H1 (cell line): ENCODE results near the gene ATP5F1C. TPM values are rescaled to one million over a fixed set of nuclear protein-coding genes. Genes with fewer than 3 reads are reported as not detected.

Source experiments
- CTCF ChIA-PET: fragments of 300-600 bp; sonication (Branson Sonifier 250); formaldehyde crosslinking; loops from one replicate; lab custom pipeline; 2021; ENCODE audit not compliant: partially characterized antibody; lab: Charles Lee
- POLR2A ChIA-PET: fragments of 300-600 bp; sonication (Branson Sonifier 250); formaldehyde crosslinking; loops from one replicate; lab custom pipeline; 2021; ENCODE audit warnings: inconsistent platforms; ENCODE audit not compliant: partially characterized antibody; lab: Charles Lee
- DNase-seq, 2 experiments: peaks; one replicate each; pipeline versions ENCODE4 v3.0.0 to v3.0.0-alpha.2; 2010 to 2022; ENCODE audit warnings: low spot score in 2 of 2, low read depth in 1 of 2, mixed read lengths in 1 of 2
- FAIRE-seq: peaks from 2 replicates; lab custom pipeline; 2011; peaks lifted over from hg19 to GRCh38; lab: Jason Lieb, UNC
- H2AFZ ChIP-seq: 2 replicates; pipeline ENCODE4 v1.8.1; 2012; ENCODE audit warnings: low read length, inconsistent platforms
- H2AK5ac ChIP-seq: 2 replicates; pipeline ENCODE4 v1.6.1; 2013; ENCODE audit warnings: low read depth, low read length
- H2BK120ac ChIP-seq: replicated peaks from 2 replicates; pipeline ENCODE3; 2013; ENCODE audit warnings: low read depth, low read length, inconsistent platforms
- H2BK12ac ChIP-seq: 2 replicates; pipeline ENCODE4 v1.6.1; 2013; ENCODE audit warnings: low read depth, low read length
- H2BK15ac ChIP-seq: 2 replicates; pipeline ENCODE4 v1.6.1; 2013; ENCODE audit warnings: low read length
- H2BK20ac ChIP-seq: 2 replicates; pipeline ENCODE4 v1.6.1; 2013; ENCODE audit warnings: low read length
- H2BK5ac ChIP-seq: 2 replicates; pipeline ENCODE4 v1.6.1; 2013; ENCODE audit warnings: low read depth, low read length
- H3K14ac ChIP-seq: 2 replicates; pipeline ENCODE4 v1.6.1; 2013; ENCODE audit warnings: inconsistent platforms; ENCODE audit not compliant: insufficient read length
- H3K18ac ChIP-seq: 2 replicates; pipeline ENCODE4 v1.6.1; 2013; ENCODE audit warnings: low read length; ENCODE audit errors: extremely low read depth
- H3K23ac ChIP-seq: 2 replicates; pipeline ENCODE4 v1.6.1; 2013; ENCODE audit warnings: inconsistent platforms; ENCODE audit not compliant: insufficient read length
- H3K23me2 ChIP-seq: 2 replicates; pipeline ENCODE4 v1.6.1; 2013; ENCODE audit warnings: low read depth, low read length
- H3K27ac ChIP-seq: 2 replicates; pipeline ENCODE4 v1.6.1; 2011; ENCODE audit warnings: low read depth, low read length, inconsistent platforms
- H3K27me3 ChIP-seq, 4 experiments: replicated peaks in 1 of 4; 1 replicate in 1 of 4; 2 replicates in 3 of 4; pipeline versions ENCODE4 v1.6.1 to v1.8.1; 2011 to 2013; ENCODE audit warnings: low read length in 3 of 4, mild to moderate bottlenecking in 3 of 4, inconsistent platforms in 2 of 4, mixed read lengths in 2 of 4, moderate library complexity in 1 of 4; ENCODE audit not compliant: control insufficient read depth in 3 of 4, insufficient read depth in 3 of 4; ENCODE audit errors: extremely low read depth in 1 of 4
- H3K36me3 ChIP-seq, 4 experiments: 2 replicates each; pipeline versions ENCODE4 v1.6.1 to v1.8.1; 2011 to 2013; ENCODE audit warnings: mild to moderate bottlenecking in 4 of 4, low read length in 3 of 4, moderate library complexity in 2 of 4, control low read depth in 1 of 4, inconsistent platforms in 1 of 4; ENCODE audit not compliant: insufficient read depth in 4 of 4, control insufficient read depth in 2 of 4
- H3K4ac ChIP-seq: replicated peaks from 2 replicates; pipeline ENCODE3; 2013; ENCODE audit warnings: low read length, low read depth, mixed read lengths, inconsistent platforms; ENCODE audit not compliant: insufficient read length
- H3K4me1 ChIP-seq, 4 experiments: replicated peaks in 1 of 4; 1 replicate in 1 of 4; 2 replicates in 3 of 4; pipeline versions ENCODE4 v1.6.1 to v1.8.1; 2011 to 2013; ENCODE audit warnings: low read length in 3 of 4, inconsistent platforms in 2 of 4, mixed read lengths in 1 of 4; ENCODE audit not compliant: insufficient read depth in 4 of 4, control insufficient read depth in 3 of 4
- H3K4me2 ChIP-seq, 2 experiments: 2 replicates each; pipeline versions ENCODE4 v1.6.1 to v1.8.1; 2011 to 2013; ENCODE audit warnings: low read depth in 2 of 2, low read length in 2 of 2, control low read depth in 1 of 2, inconsistent platforms in 1 of 2, mild to moderate bottlenecking in 1 of 2; ENCODE audit not compliant: insufficient read depth in 1 of 2
- H3K4me3 ChIP-seq, 4 experiments: fragments of 200-600, 300-600 bp in 1 of 4; sonication (generic), shearing (Covaris generic), sonication (Bioruptor Twin) in 1 of 4; 2 replicates each; pipeline versions ENCODE4 v1.5.1 to v1.8.1; 2011 to 2016; ENCODE audit warnings: low read length in 4 of 4, low read depth in 3 of 4, control low read depth in 2 of 4, inconsistent platforms in 2 of 4, mild to moderate bottlenecking in 2 of 4, mixed read lengths in 1 of 4, moderate library complexity in 1 of 4; ENCODE audit not compliant: insufficient read depth in 2 of 4; ENCODE audit errors: extremely low read depth in 1 of 4
- H3K56ac ChIP-seq: replicated peaks from 2 replicates; pipeline ENCODE3; 2013; ENCODE audit warnings: low read depth, mild to moderate bottlenecking, mixed read lengths, low read length, inconsistent platforms; ENCODE audit not compliant: insufficient read length
- H3K79me1 ChIP-seq: 2 replicates; pipeline ENCODE4 v1.6.1; 2013; ENCODE audit warnings: low read depth, low read length, control low read depth
- H3K79me2 ChIP-seq, 2 experiments: 2 replicates each; pipeline versions ENCODE4 v1.6.1 to v1.8.1; 2012 to 2013; ENCODE audit warnings: low read length in 2 of 2, mild to moderate bottlenecking in 2 of 2, inconsistent platforms in 1 of 2; ENCODE audit not compliant: insufficient read depth in 2 of 2, control insufficient read depth in 1 of 2
- H3K9ac ChIP-seq, 4 experiments: replicated peaks in 1 of 4; 1 replicate in 1 of 4; 2 replicates in 3 of 4; pipeline versions ENCODE4 v1.6.1 to v1.8.1; 2011 to 2013; ENCODE audit warnings: low read depth in 3 of 4, low read length in 3 of 4, control low read depth in 2 of 4, mild to moderate bottlenecking in 2 of 4, moderate library complexity in 2 of 4, inconsistent platforms in 1 of 4; ENCODE audit errors: extremely low read depth in 1 of 4
- H3K9me3 ChIP-seq, 2 experiments: 2 replicates each; pipeline versions ENCODE4 v1.6.1 to v1.8.1; 2012 to 2013; ENCODE audit warnings: mild to moderate bottlenecking in 2 of 2, moderate library complexity in 2 of 2, control low read depth in 1 of 2, inconsistent platforms in 1 of 2, low read depth in 1 of 2, low read length in 1 of 2, mixed read lengths in 1 of 2; ENCODE audit not compliant: insufficient read depth in 2 of 2
- H4K20me1 ChIP-seq, 2 experiments: replicated peaks in 1 of 2; 2 replicates each; pipeline versions ENCODE3 to v1.8.1; 2011 to 2013; ENCODE audit warnings: inconsistent platforms in 2 of 2, low read length in 2 of 2, mild to moderate bottlenecking in 1 of 2; ENCODE audit not compliant: insufficient read depth in 2 of 2, control insufficient read depth in 1 of 2
- H4K5ac ChIP-seq: 2 replicates; pipeline ENCODE4 v1.6.1; 2013; ENCODE audit warnings: low read length, low read depth, mixed read lengths, inconsistent platforms; ENCODE audit not compliant: insufficient read length
- H4K8ac ChIP-seq: 2 replicates; pipeline ENCODE4 v1.8.0; 2013; ENCODE audit warnings: mild to moderate bottlenecking, moderate library complexity, low read length, inconsistent platforms; ENCODE audit not compliant: insufficient read depth; ENCODE audit errors: extremely low read depth
- H4K91ac ChIP-seq: replicated peaks from 2 replicates; pipeline ENCODE3; 2013; ENCODE audit warnings: low read length, mixed read lengths, inconsistent platforms; ENCODE audit not compliant: insufficient read length
- BCL11A ChIP-seq, 2 experiments: IDR thresholded peaks; one replicate each; pipeline ENCODE4 v1.6.1; 2011; ENCODE audit warnings: low read depth in 2 of 2, low read length in 2 of 2, mild to moderate bottlenecking in 2 of 2
- RFX5 ChIP-seq: IDR thresholded peaks from 2 replicates; pipeline ENCODE4 v1.6.1; 2011; ENCODE audit warnings: low read depth, low read length, improper control_type of control experiment, borderline replicate concordance
- SP2 ChIP-seq: IDR thresholded peaks from 2 replicates; pipeline ENCODE4 v1.6.1; 2012; ENCODE audit warnings: mild to moderate bottlenecking, low read length, inconsistent platforms
- WGBS, 2 experiments: shearing (Covaris generic) in 1 of 2; methylation state at CpG; one replicate each; pipeline versions ENCODE4 v1.1.6 to v1.1.7; 2013 to 2015; ENCODE audit warnings: low lambda C conversion rate in 2 of 2, mixed read lengths in 2 of 2, inconsistent platforms in 1 of 2, low coverage in 1 of 2, missing lambda C conversion rate in 1 of 2; ENCODE audit not compliant: insufficient replicate concordance in 2 of 2, insufficient coverage in 1 of 2, insufficient read length in 1 of 2; ENCODE audit errors: extremely low coverage in 1 of 2, missing lambda C conversion rate in 1 of 2; 5-methylcytosine and 5-hydroxymethylcytosine counted together
- polyA plus RNA-seq, 7 experiments: library from polyadenylated mRNA; depleted of rRNA in 3 of 7; stranded (reverse) in 5 of 7; unstranded in 2 of 7; fragments of >200 nt in 5 of 7; fragments of 200-250 nt in 2 of 7; gene quantifications; 1 replicate in 5 of 7; 2 replicates in 1 of 7; 4 replicates in 1 of 7; pipeline versions ENCODE4 v1.2.1 to v1.2.3, GENCODE V29; 2011 to 2013; ENCODE audit warnings: missing spikeins in 2 of 7, mixed read lengths in 2 of 7
- total RNA-seq: library from RNA; stranded (reverse); fragmentation: NEBNext Ultra II Directional; extraction: Animal tissue kit (Norgen Biotek cat#: 25700); gene quantifications from 2 replicates; pipeline ENCODE4 v1.2.1, GENCODE V29; 2021

The ATP5F1C gene
- total and polyA plus RNA-seq, 2 of the 8 experiments (the other 6 are each of a cell fraction or from before 2014, with no cell fraction given) = 221 to 265 TPM

DNA sequence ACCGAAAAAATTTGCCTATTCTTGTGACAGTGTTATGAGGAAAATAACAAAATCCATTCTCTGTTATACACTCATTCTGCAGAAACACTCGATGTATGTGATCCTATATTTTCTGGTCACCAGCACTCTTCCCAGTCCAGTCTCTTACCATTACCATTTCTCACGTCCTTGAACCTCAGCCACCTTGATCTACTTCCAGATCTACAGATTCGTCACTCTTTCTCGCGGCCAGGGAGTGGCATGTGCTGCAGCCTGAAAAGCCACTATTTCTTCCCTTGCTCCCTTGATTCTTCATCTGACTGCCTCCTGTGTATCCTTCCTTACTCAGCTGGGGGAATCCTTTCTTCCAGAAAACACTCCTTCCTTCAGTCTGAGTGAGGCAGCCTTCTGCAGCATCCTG lies 16.2 kb downstream of the ATP5F1C start:
- no peak overlapping the region for H4K5ac ChIP-seq
- no peak overlapping the region for H2AK5ac ChIP-seq
- FAIRE-seq (no peak), DNase-seq (no peak)
- no peak overlapping the region for H3K23ac ChIP-seq
- H3K14ac ChIP-seq = no peak overlapping the region
- H3K27me3 ChIP-seq = peaks cover 0 to 1% (median 0%) of the 10 kb centered on the region in 4 experiments; a peak in 1 of 7 replicates
- H3K4me2 ChIP-seq = no peak overlapping the region
- no peak overlapping the region for H3K4ac ChIP-seq
- no peak overlapping the region for H4K8ac ChIP-seq
- H2BK120ac ChIP-seq = no peak overlapping the region
- H3K56ac ChIP-seq = no peak overlapping the region
- no peak overlapping the region for H2BK20ac ChIP-seq
- ChIA-PET POLR2A (no interaction called here), CTCF (interaction anchor here (1.5 kb wide), 1 partner anchor 12 kb away, joined by 4 read pairs; no protein-coding TSS in a partner anchor)
- H3K27ac ChIP-seq = no peak overlapping the region
- H2BK5ac ChIP-seq = no peak overlapping the region
- no peak for TF ChIP-seq BCL11A (IDR thresholded peaks at IDR 0.05; ENCODE audit: low read depth in 2 of 2, low read length in 2 of 2)
- TF ChIP-seq SP2 = no peak
- no peak for TF ChIP-seq RFX5
- H3K79me2 ChIP-seq = no peaks in the 10 kb centered on the region
- no peak overlapping the region for H3K9ac ChIP-seq
- no peak overlapping the region for H4K91ac ChIP-seq
- H3K23me2 ChIP-seq = no peaks in the 10 kb centered on the region
- H3K79me1 ChIP-seq = no peaks in the 10 kb centered on the region
- no peak overlapping the region for H2AFZ ChIP-seq
- no peak overlapping the region for H3K18ac ChIP-seq
- no peaks in the 10 kb centered on the region for H3K9me3 ChIP-seq
- H2BK12ac ChIP-seq = no peak overlapping the region
- WGBS, 2 experiments = 95% methylated on average over 6 of the region's 6 CpGs; no CpG with 5 or more reads in 1 of the 2 experiments
- peaks cover 13 to 79% (median 57%) of the 10 kb centered on the region in 4 experiments for H3K36me3 ChIP-seq
- no peak overlapping the region for H2BK15ac ChIP-seq
- no peak overlapping the region for H3K4me3 ChIP-seq
- H3K4me1 ChIP-seq = no peaks in the 10 kb centered on the region
- H4K20me1 ChIP-seq = peaks cover 0 to 3% of the 10 kb centered on the region in 2 experiments
